Esophagus squamous epithelium (tissue), 4 donors: ENCODE data around the gene KIAA0319L.

Source experiments
- CTCF ChIP-seq, 6 experiments: fragments of 450-650 bp in 4 of 6; fragments of 200-600 bp in 2 of 6; sonication (generic) in 2 of 6; IDR thresholded peaks; one replicate each; pipeline ENCODE4 v1.5.1; 2016 to 2019; ENCODE audit warnings: antibody characterized with exemption in 6 of 6, mild to moderate bottlenecking in 4 of 6, moderate library complexity in 4 of 6
- POLR2A ChIP-seq, 4 donors: fragments of 450-650 bp; IDR thresholded peaks; one replicate each; pipeline ENCODE4 v1.6.1; 2017; ENCODE audit warnings: antibody characterized with exemption in 4 of 4, mild to moderate bottlenecking in 4 of 4, moderate library complexity in 3 of 4

GRCh38 chr1:35470977-35471613 is 86.1 kb downstream of the KIAA0319L start:
- TF ChIP-seq CTCF (IDR thresholded peaks at IDR 0.05) (no peak), POLR2A (IDR thresholded peaks at IDR 0.05) (no peak)
